DND-41 (cell line): Measurements from ENCODE around the gene MAP3K14.
A peak's percentile ranks its signal among the peaks of the same experiment; 100 is the strongest.

Experiments
- ATAC-seq: fragments of 200-7000 bp; cut with Tn5 transposase; 3 replicates; pipeline ENCODE4 v1.9.1; 2021; ENCODE audit warnings: low read depth; ENCODE audit not compliant: insufficient read depth
- DNase-seq: peaks from one replicate; pipeline ENCODE4 v3.0.0-alpha.2; 2020
- H2AFZ ChIP-seq: 2 replicates; pipeline ENCODE4 v1.6.0; 2012; ENCODE audit warnings: low read depth, low read length
- H3K27ac ChIP-seq: 2 replicates; pipeline ENCODE4 v1.5.1; 2012; ENCODE audit warnings: low read length, inconsistent platforms
- H3K27me3 ChIP-seq: fragments of 200-600 bp; sonication (generic); 2 replicates; pipeline ENCODE4 v1.6.0; 2012; ENCODE audit warnings: low read length, mild to moderate bottlenecking, inconsistent platforms; ENCODE audit not compliant: insufficient read depth, poor library complexity
- H3K36me3 ChIP-seq: 2 replicates; pipeline ENCODE4 v1.5.1; 2012; ENCODE audit warnings: low read length, inconsistent platforms; ENCODE audit not compliant: insufficient read depth
- H3K4me1 ChIP-seq: 2 replicates; pipeline ENCODE4 v1.5.1; 2012; ENCODE audit warnings: mild to moderate bottlenecking, low read length; ENCODE audit not compliant: insufficient read depth
- H3K4me2 ChIP-seq: 2 replicates; pipeline ENCODE4 v1.6.0; 2012; ENCODE audit warnings: mild to moderate bottlenecking, moderate library complexity, low read length, inconsistent platforms; ENCODE audit not compliant: insufficient read depth
- H3K4me3 ChIP-seq, 2 experiments: fragments of 200-600 bp in 1 of 2; shearing (Covaris generic) in 1 of 2; 2 replicates each; pipeline ENCODE4 v1.5.1; 2012 to 2016; ENCODE audit warnings: inconsistent platforms in 2 of 2, low read length in 2 of 2, mild to moderate bottlenecking in 2 of 2, low read depth in 1 of 2, moderate library complexity in 1 of 2
- H3K79me2 ChIP-seq: 2 replicates; pipeline ENCODE4 v1.6.0; 2012; ENCODE audit warnings: low read length, inconsistent platforms; ENCODE audit not compliant: insufficient read depth
- H3K9ac ChIP-seq: 2 replicates; pipeline ENCODE4 v1.6.0; 2012; ENCODE audit warnings: low read depth, mild to moderate bottlenecking, inconsistent platforms, low read length, moderate library complexity
- H3K9me3 ChIP-seq: 2 replicates; pipeline ENCODE4 v1.5.1; 2012; ENCODE audit warnings: low read length, moderate library complexity, mild to moderate bottlenecking, inconsistent platforms; ENCODE audit not compliant: insufficient read depth, severe bottlenecking
- H4K20me1 ChIP-seq: 2 replicates; pipeline ENCODE4 v1.6.0; 2012; ENCODE audit warnings: low read length; ENCODE audit not compliant: insufficient read depth
- EZH2 ChIP-seq: IDR thresholded peaks from 3 replicates; pipeline ENCODE4 v1.6.1; 2012; ENCODE audit warnings: borderline replicate concordance, low read depth, mild to moderate bottlenecking, moderate library complexity, low read length, inconsistent platforms; ENCODE audit not compliant: severe bottlenecking
- TF ChIP-seq, protein P1 (sequence below): IDR thresholded peaks from 2 replicates; pipeline ENCODE4 v1.5.1; 2012; ENCODE audit warnings: borderline replicate concordance, low read length, moderate library complexity, mild to moderate bottlenecking; ENCODE audit not compliant: poor library complexity, severe bottlenecking; ENCODE audit errors: extremely low read depth

MAP3K14 gene

DNA sequence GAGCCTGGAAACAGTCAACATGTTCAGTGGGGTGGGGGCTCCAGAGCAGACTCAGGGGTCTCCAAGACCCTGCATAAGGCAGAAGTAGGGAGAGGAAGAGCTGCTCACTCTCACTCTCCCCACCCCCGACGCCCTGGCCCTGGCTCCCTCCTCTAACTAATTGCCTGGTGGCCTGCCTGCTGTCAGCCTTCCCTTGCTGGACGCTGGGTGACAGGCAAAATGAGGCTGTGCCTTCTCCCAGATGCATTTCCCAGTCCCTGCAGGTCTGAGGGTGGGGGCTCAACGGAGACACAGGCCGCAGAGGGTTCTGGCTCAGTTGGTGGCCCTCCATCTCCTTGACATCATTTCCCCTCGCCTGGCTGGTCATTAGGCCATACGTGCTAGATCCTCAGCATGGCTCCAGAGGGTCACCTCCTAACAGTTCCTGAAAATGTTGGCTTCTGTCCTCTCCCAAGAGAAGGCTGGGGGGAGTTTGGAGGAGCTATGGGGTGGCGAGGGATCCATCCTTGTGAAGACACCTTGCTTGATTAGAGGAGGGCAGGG, 93.8 kb downstream of the MAP3K14 start:
- DNase-seq: no peak
- peak overlapping the region; percentile 93 for H3K9ac ChIP-seq
- peaks cover 10% of the 10 kb centered on the region for H4K20me1 ChIP-seq
- TF ChIP-seq EZH2: no peak
- TF ChIP-seq, protein P1, sequence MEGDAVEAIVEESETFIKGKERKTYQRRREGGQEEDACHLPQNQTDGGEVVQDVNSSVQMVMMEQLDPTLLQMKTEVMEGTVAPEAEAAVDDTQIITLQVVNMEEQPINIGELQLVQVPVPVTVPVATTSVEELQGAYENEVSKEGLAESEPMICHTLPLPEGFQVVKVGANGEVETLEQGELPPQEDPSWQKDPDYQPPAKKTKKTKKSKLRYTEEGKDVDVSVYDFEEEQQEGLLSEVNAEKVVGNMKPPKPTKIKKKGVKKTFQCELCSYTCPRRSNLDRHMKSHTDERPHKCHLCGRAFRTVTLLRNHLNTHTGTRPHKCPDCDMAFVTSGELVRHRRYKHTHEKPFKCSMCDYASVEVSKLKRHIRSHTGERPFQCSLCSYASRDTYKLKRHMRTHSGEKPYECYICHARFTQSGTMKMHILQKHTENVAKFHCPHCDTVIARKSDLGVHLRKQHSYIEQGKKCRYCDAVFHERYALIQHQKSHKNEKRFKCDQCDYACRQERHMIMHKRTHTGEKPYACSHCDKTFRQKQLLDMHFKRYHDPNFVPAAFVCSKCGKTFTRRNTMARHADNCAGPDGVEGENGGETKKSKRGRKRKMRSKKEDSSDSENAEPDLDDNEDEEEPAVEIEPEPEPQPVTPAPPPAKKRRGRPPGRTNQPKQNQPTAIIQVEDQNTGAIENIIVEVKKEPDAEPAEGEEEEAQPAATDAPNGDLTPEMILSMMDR: no peak
- H3K79me2 ChIP-seq: peaks cover 78% of the 10 kb centered on the region
- H3K4me2 ChIP-seq: peak overlapping the region; percentile 86
- H3K36me3 ChIP-seq: peaks cover 17% of the 10 kb centered on the region; the same call in 1 of the 2 replicates
- no peaks in the 10 kb centered on the region for H3K9me3 ChIP-seq
- peak overlapping the region; percentile 95 for H3K27ac ChIP-seq
- peaks cover 80% of the 10 kb centered on the region for H3K4me1 ChIP-seq
- H3K27me3 ChIP-seq: no peaks in the 10 kb centered on the region
- H2AFZ ChIP-seq: no peak overlapping the region
- no peak for ATAC-seq
- H3K4me3 ChIP-seq: peak overlapping the region; percentile 69 to 73

DNA sequence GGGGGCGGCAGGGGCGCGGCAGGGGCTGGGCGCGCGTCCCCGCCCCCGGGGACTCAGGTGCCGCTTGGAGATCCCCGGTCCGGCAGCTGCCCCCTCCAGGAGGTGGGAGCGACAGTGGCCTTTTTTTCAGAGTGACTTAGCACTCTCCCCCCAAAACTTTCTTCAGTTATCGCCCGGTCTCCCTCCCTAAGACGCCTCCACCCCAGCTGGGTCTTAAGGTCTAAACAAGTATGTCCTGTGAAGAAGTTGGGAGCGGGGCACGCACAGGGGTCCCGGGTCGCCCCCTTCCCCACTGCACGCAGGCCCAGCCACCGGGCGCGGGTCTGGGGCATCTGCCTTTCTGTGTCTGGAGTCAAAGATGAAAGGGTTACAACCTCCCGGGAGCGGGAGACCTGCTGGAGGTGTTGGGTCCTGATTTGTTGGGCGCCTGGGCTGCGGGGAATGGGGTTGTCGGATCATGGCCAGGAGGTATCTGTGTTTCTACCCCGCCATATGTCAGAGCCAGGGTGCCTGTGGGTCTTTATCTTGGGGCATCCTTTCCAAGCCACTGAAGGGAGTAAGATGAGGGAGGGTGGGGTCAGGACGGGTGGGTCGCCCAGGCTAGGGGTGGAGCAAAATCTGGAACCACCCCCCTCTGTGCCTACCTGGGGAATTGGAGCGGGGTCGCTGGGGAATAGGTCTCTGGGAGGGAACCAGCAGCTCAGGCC, 94.4 kb downstream of the MAP3K14 start:
- Histone ChIP-seq H3K4me2 (peak overlapping the region; percentile 86), H3K9me3 (no peaks in the 10 kb centered on the region), H3K4me1 (peaks cover 74% of the 10 kb centered on the region), H3K36me3 (peaks cover 14% of the 10 kb centered on the region; the same call in 1 of the 2 replicates), H3K4me3 (peak overlapping the region; percentile 69 to 73), H3K27me3 (no peaks in the 10 kb centered on the region), H4K20me1 (peaks cover 5% of the 10 kb centered on the region; the same call in 1 of the 2 replicates), H2AFZ (0 out of 2 replicates have a peak overlapping the region, but pooled peaks have one; percentile 17), H3K27ac (peak overlapping the region; percentile 95), H3K9ac (peak overlapping the region; percentile 93), H3K79me2 (peaks cover 71% of the 10 kb centered on the region)
- no peak for TF ChIP-seq EZH2
- TF ChIP-seq, protein P1: no peak
- peak; percentile 6; the same call in 1 of the 3 replicates for ATAC-seq
- DNase-seq: peak; percentile 68

DNA sequence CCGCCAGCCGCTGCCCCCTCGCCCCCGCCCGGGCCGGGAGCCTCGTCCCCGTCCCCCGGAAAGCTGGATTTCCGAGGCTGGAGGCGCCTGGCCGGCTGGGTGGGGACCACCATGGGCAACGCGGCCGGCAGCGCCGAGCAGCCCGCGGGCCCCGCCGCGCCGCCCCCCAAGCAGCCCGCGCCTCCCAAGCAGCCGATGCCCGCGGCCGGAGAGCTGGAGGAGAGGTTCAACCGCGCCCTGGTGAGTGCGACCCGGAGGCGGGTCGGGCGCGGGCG, 94.9 kb downstream of the MAP3K14 start:
- Histone ChIP-seq H3K9ac (peak overlapping the region; percentile 93), H3K27ac (peak overlapping the region; percentile 95), H2AFZ (no peak overlapping the region), H4K20me1 (0 out of 2 replicates have a peak, but pooled peaks cover 5% of the 10 kb centered on the region), H3K4me3 (peak overlapping the region; percentile 69 to 73; a peak in 3 of 4 replicates), H3K79me2 (peaks cover 67% of the 10 kb centered on the region), H3K4me2 (peak overlapping the region; percentile 86), H3K9me3 (no peaks in the 10 kb centered on the region), H3K27me3 (no peaks in the 10 kb centered on the region), H3K36me3 (peaks cover 11% of the 10 kb centered on the region; the same call in 1 of the 2 replicates), H3K4me1 (peaks cover 69% of the 10 kb centered on the region)
- ATAC-seq (no peak), DNase-seq (no peak)
- TF ChIP-seq EZH2: no peak
- TF ChIP-seq, protein P1: no peak
